Gastrocnemius medialis (tissue), 4 donors: ENCODE measurements around the gene RXRB.

Source experiments
- CTCF ChIP-seq, 5 experiments: fragments of 450-650 bp in 3 of 5; fragments of 200-600 bp in 2 of 5; sonication (generic) in 2 of 5; IDR thresholded peaks in 4 of 5; conservative IDR thresholded peaks in 1 of 5; 1 replicate in 4 of 5; 2 replicates in 1 of 5; pipeline ENCODE4 v1.5.1; 2016 to 2019; ENCODE audit warnings: antibody characterized with exemption in 5 of 5, mild to moderate bottlenecking in 3 of 5, moderate library complexity in 3 of 5
- POLR2A ChIP-seq, 2 donors: fragments of 450-650 bp; IDR thresholded peaks; one replicate each; pipeline ENCODE4 v1.6.1; 2017; ENCODE audit warnings: antibody characterized with exemption in 2 of 2, mild to moderate bottlenecking in 2 of 2, moderate library complexity in 2 of 2

GRCh38 chr6:33151050-33151449, 49.4 kb downstream of the RXRB start:
- TF ChIP-seq CTCF (IDR thresholded peaks at IDR 0.05 in 4 of 5, conservative IDR thresholded peaks at IDR 0.05 in 1 of 5) (no peak), POLR2A (IDR thresholded peaks at IDR 0.05) (no peak)
